Measurements from ENCODE around the gene CCDC27.
"Not testable (repeated sequence)": the region's sequence is repeated elsewhere in the genome, so short reads cannot be mapped to it uniquely, and the experiment has no call there.

The CCDC27 gene

DNA sequence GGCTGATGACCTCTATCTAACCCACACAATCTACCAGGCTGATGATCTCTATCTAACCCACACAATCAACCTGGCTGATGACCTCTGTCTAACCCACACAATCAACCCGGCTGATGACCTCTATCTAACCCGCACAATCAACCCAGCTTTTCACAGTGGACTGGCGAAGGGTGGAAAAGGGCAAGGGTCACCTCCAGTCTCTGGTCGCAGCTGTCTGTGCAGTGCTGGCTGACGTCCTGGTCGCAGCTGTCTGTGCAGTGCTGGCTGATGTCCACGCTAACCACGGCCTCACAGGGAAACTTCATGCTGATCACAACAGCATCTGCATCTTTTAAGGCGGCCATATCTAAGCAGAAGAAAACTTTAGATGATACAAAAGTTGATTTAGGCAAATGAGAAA lies 12.2 kb upstream of the CCDC27 start:
- no peak for DNase-seq

DNA sequence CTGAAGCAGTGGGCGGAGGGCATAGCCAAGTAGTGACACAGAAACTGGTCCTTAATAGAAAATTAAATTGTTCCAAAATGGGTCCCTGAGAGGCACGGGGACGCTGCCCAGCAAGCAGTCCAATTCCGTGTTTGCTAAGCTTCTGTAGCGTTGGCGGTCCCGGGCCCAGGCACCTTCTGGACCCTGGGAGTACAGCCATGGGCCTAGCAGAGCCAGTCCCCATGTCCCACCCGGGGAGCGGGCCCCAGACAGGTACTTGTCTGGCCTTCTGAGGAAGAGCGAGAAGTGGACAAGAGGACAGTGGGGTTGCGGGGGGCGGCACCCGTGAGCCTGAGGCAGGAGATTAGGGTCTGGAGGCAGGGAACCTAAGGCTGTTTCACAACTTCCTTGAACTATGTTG lies 11.5 kb upstream of the CCDC27 start:
- no peak for DNase-seq

GRCh38 chr1:3741566-3742438 lies 10.4 kb upstream of the CCDC27 start:
- no peak for DNase-seq

DNA sequence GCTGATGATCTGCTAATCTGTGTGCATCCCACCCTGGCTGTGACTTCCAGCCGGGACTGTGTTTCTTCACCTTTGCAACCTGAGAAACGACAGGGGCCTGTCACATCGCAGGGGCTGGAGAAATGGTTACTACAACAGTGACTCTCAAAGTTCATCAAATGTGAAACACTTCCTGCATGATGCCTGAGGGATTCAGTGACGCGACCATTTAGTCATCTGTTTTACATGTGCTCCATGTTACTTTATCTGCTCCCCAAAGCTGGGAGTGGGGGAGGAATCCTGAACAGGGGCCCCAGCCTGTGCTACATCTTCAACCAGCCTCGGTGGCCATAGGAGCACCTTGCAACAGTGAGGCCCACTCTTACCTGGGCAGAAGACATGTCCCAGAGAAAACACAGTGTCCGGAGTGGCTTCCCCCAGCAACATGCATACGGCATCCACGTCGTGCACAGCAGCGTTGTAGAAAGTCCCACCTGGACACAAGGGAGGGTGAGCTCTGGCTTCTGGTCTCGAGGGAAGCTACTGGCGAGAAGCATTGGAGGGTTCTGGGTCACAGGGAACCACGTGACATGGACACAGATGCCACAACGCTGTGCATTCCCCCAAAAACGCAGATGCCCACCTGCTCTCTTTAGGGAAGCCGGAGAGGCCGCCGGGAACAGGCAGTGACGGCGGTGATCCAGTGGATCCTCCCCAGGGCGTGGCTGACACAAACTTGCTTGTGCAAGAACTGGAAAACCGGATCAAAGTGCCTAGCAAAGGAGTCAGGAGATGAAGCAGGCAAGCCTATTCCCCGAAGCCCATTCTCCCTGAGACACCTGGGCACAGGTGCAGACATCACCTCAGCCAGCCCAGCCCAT lies 9.6 kb upstream of the CCDC27 start:
- DNase-seq = no peak

- DNase-seq = no peak
These were observed 8.8 kb upstream of the CCDC27 start for GRCh38 chr1:3743421-3743820.

GRCh38 chr1:3743826-3744225 lies 8.4 kb upstream of the CCDC27 start:
- DNase-seq = no peak

DNA sequence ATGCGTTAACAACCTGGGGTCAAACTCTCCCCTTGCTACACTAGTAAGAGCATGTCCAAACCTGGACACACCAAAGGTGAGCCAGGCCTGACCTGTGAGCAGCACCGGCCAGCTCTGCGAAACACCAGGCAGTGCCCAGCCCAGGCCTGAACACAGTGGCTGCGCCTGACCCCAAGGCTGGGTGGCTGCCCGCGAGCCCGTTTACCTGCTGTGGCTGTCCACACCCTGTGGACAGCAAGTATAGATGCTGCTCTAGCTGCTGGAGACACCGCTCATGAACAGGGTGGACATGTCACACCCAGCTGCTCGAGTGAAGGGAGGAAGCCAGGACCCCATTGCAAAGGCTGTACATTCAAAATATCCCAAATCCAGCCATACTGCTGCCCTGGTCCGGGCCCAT lies 7.6 kb upstream of the CCDC27 start:
- no peak for DNase-seq

DNA sequence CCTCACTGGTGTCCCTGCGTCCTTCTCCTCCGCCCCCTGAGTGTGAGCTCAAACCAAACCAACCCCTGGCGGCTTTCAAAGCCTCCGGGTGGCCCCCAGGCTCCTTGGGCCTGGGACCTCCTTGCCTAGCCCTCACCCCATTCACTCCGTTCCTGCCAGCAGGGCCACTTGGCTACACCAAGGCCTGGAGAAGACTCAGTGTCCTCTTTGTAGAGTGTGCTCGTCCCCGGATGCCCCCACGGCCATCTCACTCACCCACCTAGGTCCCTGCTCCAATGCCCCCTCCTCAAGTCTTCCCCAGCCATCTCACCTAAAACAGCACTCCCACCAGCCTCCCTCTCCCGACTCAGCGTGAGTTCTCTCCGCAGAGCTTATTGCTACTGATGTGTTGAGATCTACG lies 7.2 kb upstream of the CCDC27 start:
- DNase-seq = no peak

DNA sequence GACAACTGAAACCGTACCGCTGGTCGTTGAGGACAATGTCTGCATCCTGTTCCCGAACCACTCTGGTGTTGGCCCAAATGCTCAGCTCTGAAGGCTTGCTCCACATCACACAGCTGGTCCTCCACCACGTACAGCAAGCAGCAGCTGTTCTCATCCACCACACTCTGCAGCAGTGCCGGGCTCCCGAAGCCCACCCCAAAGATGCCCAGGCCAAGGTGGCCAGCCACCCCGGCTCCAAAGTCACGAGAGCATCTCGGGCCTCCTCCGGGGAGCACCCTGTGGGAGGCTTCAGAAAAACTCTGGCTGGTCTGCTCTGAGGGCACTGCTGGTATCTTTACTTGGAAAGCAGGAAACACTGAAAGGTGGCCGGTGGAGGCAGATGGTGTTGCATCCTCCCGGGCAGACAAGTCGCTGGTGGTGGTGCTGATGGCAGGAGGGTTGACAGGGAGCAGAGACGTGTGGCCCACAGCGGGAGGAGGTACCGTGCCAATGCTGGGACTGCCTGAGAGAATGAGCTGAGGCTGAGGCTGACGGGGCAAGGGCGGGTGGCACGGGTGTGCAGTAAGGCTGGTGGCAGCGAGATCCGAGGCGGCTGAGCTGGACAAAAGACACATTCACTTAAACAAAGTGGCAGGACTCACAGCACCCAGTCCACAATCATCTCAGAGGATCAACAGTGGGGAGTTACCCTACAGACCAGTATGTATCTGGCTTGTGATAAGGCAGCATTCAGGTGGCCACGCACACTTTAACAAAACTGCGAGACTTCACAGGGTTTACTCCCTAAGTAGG lies 6.5 kb upstream of the CCDC27 start:
- no peak for DNase-seq

GRCh38 chr1:3746389-3746829 lies 5.8 kb upstream of the CCDC27 start:
- no peak for DNase-seq

GRCh38 chr1:3746830-3747521 lies 5.3 kb upstream of the CCDC27 start:
- DNase-seq = peak; percentile 89

DNA sequence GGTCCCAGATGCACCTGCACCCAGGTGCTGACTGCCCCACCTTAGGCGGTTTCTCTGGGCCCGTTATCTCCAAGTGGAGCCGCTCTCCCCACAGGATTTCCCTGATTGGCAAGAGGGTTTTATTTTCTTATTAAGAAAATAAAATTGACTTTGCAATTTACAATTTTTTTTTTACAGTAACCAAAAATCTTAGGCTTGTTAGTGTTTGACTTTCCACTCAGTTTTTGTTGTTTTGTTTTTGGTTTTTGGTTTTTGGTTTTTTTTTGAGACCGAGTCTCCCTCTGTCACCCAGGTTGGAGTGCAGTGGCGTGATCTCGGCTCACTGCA lies 4.8 kb upstream of the CCDC27 start:
- DNase-seq = no peak

GRCh38 chr1:3747903-3748302 lies 4.3 kb upstream of the CCDC27 start:
- no peak for DNase-seq

DNA sequence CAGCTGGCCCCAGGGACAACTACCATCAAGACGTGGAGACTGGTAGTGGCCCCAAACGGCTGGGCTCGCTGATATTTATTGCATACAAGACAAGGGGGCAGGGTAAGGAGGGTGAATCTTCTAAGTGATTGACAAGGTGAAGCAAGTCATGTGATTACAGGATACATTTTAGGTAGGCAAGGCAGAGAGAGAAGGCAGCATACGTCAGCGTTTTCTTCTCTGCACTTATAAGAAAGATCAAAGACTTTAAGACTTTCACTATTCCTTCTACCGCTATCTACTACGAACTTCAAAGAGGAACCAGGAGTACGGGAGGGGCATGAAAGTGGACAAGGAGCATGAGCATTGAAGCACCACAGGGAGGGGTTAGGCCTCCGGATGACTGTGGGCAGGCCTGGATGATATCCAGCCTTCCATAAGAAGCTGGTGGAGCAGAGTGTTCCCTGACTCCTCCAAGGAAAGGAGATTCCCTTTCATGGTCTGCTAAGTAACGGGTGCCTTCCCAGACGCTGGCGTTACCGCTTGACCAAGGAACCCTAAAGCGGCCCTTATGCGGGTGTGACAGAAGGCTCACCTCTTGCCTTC lies 3.8 kb upstream of the CCDC27 start:
- DNase-seq = not testable (repeated sequence)

GRCh38 chr1:3749512-3749911 lies 2.7 kb upstream of the CCDC27 start:
- no peak for DNase-seq

- no peak for DNase-seq
These were observed 1.5 kb upstream of the CCDC27 start for GRCh38 chr1:3750741-3751140.

DNA sequence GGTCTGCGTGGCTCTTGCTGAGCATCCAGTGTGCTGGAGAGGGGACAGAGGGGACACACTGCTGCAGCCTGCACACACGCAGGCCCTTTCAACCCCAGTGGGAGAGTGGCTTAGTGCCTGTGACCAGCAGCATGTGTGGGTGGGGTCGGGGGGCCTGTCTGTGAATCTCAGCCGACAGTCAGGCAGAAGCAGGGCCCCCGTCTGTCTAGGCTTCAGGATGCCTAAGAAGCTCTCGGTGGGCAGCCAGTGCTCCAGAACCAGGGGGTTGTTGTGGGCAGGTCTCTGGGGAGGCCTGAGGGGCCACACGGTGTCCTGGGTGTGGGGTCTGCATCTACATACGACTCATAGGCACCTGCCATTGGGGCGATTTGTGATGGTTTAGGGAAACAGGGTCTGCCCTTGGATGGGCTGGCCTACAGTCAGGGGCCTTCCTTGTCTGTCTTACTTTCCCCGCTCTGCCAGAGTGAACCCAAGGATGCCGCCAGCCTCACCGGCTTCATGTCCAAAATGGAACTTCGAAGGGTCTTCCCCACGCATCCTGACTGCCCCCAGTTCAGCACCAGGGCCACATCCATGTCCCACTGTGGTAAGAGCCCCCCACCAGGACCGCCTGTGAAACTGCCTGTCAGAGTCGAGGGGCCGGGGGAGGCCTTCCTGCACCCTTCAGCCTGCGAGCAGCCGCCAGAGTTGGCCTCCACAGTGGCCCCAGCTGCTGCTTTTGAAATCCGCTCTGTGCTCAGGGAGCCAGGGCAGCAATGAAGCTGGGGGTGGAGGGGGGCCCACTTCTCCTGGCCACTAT lies 1.6 kb downstream of the CCDC27 start:
- DNase-seq = no peak

GRCh38 chr1:3756394-3756793 lies 4.1 kb downstream of the CCDC27 start:
- DNase-seq = no peak

DNA sequence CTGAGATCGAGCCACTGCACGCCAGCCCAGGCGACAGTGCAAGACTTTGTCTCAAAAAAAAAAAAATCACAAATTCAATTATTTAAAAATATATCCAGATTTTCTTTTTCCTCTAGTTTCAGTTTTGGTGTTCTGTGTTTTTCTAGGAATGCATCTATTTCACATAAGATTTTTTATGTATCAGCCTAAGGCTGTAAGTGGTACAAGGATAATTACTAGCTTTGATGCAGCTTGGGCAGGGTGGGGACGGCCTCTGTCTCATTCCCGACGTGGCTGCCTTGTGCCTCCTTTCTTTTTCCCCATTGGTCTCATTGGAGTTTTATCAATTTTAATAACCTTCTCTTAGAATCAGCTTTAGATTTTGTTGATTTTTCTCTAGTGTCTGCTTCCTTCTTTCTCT lies 6.9 kb downstream of the CCDC27 start:
- DNase-seq = no peak

DNA sequence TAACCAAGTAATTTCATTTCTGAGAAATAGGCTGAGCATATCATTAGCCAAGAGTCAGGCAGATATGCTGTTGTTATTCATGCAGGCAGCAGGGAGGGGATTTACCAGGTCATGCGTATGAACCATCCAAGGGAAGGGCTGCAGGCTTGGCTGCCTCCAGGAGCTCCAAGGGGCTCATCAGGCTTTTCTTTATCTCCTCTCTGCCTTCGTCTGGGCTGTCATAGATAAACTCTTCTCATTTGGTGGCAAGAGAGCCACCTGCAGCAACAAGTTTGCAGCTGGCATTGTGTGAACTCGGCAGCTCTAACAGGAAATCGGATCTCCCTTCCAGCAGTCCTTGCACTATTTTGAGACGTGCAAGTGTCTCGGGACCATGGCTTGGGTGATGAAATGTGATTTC lies 7.5 kb downstream of the CCDC27 start:
- no peak for DNase-seq

- DNase-seq = no peak
These were observed 9.2 kb downstream of the CCDC27 start for GRCh38 chr1:3761296-3762010.

All from stimulated activated CD4-positive, alpha-beta T cell treated with anti-CD3 and anti-CD28 coated beads, Interleukin-4, amount 100 ng/mL, for 24 hours (primary cell).